PC-3 (cell line): ENCODE results near the gene ASXL1. TPM values are rescaled to one million over a fixed set of nuclear protein-coding genes. Genes with fewer than 3 reads are reported as not detected.

Source experiments
- ATAC-seq: fragments of 200-7000 bp; cut with Tn5 transposase; 2 replicates; pipeline ENCODE4 v1.9.1; 2020; ENCODE audit warnings: mild to moderate bottlenecking, moderate library complexity
- BruUV-seq: library from RNA; stranded (reverse); fragments of 400-500 nt; replicated peaks from 2 replicates; lab custom pipeline; 2021; lab: Mats Ljungman, UMichigan
- CTCF ChIA-PET: fragments of 300-600 bp; sonication (Branson Sonifier 250); formaldehyde crosslinking; loops from one replicate; lab custom pipeline; 2022; ENCODE audit warnings: antibody characterized with exemption; lab: Charles Lee
- POLR2A ChIA-PET: fragments of 300-600 bp; sonication (Branson Sonifier 250); formaldehyde crosslinking; loops from one replicate; lab custom pipeline; 2022; ENCODE audit warnings: antibody characterized with exemption; ENCODE audit not compliant: unreplicated experiment; lab: Charles Lee
- DNase-seq: peaks from one replicate; pipeline ENCODE4 v3.0.0-alpha.2; 2015
- H2AFZ ChIP-seq: fragments of 300-600 bp; sonication (generic); 2 replicates; pipeline ENCODE4 v1.6.0; 2016; ENCODE audit warnings: antibody characterized with exemption, low read length
- H3F3A ChIP-seq: fragments of 300-600 bp; sonication (generic); one replicate; pipeline ENCODE4 v1.6.0; 2017; ENCODE audit warnings: antibody characterized with exemption, low read length, control low read depth, mild to moderate bottlenecking; ENCODE audit not compliant: unreplicated experiment
- H3K27ac ChIP-seq: fragments of 300-600 bp; sonication (generic); 2 replicates; pipeline ENCODE4 v1.5.1; 2016; ENCODE audit warnings: mild to moderate bottlenecking, low read length
- H3K27me3 ChIP-seq: fragments of 300-600 bp; sonication (generic); 2 replicates; pipeline ENCODE4 v1.6.1; 2016; ENCODE audit warnings: low read length, mixed read lengths
- H3K36me3 ChIP-seq: fragments of 300-600 bp; sonication (generic); 2 replicates; pipeline ENCODE4 v1.6.1; 2016; ENCODE audit warnings: low read depth, mixed run types, low read length, mixed read lengths
- H3K4me1 ChIP-seq: fragments of 300-600 bp; sonication (generic); 2 replicates; pipeline ENCODE4 v1.5.1; 2016; ENCODE audit warnings: low read length; ENCODE audit not compliant: insufficient read depth
- H3K4me2 ChIP-seq: fragments of 300-600 bp; sonication (generic); 2 replicates; pipeline ENCODE4 v1.6.0; 2016; ENCODE audit warnings: low read length
- H3K4me3 ChIP-seq: fragments of 300-600 bp; sonication (generic); 2 replicates; pipeline ENCODE4 v1.5.1; 2016; ENCODE audit warnings: mild to moderate bottlenecking, low read length, mixed read lengths
- H3K79me2 ChIP-seq: fragments of 300-600 bp; sonication (generic); 2 replicates; pipeline ENCODE4 v1.6.1; 2017; ENCODE audit warnings: low read length, mixed read lengths
- H3K9ac ChIP-seq: fragments of 300-600 bp; sonication (generic); 2 replicates; pipeline ENCODE4 v1.6.0; 2016; ENCODE audit warnings: mild to moderate bottlenecking, low read length
- H3K9me2 ChIP-seq: fragments of 300-600 bp; sonication (generic); replicated peaks from 2 replicates; pipeline ENCODE4 v1.6.1; 2016; ENCODE audit warnings: mixed run types, low read length, mixed read lengths
- H3K9me3 ChIP-seq: fragments of 300-600 bp; sonication (generic); 2 replicates; pipeline ENCODE4 v1.6.1; 2016; ENCODE audit warnings: low read length, mixed read lengths
- H4K20me1 ChIP-seq: fragments of 300-600 bp; sonication (generic); 2 replicates; pipeline ENCODE4 v1.6.1; 2016; ENCODE audit warnings: low read length, mixed read lengths
- CTCF ChIP-seq: fragments of 300-600 bp; sonication (generic); conservative IDR thresholded peaks from 2 replicates; pipeline ENCODE4 v1.5.1; 2017; ENCODE audit warnings: antibody characterized with exemption, low read depth, mild to moderate bottlenecking, low read length
- EZH2 ChIP-seq: fragments of 300-600 bp; sonication (generic); IDR thresholded peaks from one replicate; pipeline ENCODE4 v1.6.1; 2017; ENCODE audit warnings: antibody characterized with exemption, mild to moderate bottlenecking, low read length; ENCODE audit not compliant: unreplicated experiment
- EZH2phosphoT487 ChIP-seq: fragments of 300-600 bp; sonication (generic); IDR thresholded peaks from 2 replicates; pipeline ENCODE4 v1.6.1; 2018; ENCODE audit warnings: mild to moderate bottlenecking, antibody characterized with exemption, low read length, borderline replicate concordance
- intact Hi-C: fragments of 100-400 bp; cut with micrococcal nuclease; formaldehyde crosslinking; loops from 2 replicates; pipeline ENCODE4 v1.9.0; 2023
- total RNA-seq: library from RNA; depleted of rRNA; stranded (reverse); fragments of >200 nt; gene quantifications from 2 replicates; pipeline ENCODE4 v1.2.3, GENCODE V29; 2014

Gene ASXL1
- total RNA-seq, 1 experiment from 2014 or later = 42.8 TPM

- Histone ChIP-seq H3K9me2 (no peaks in the 10 kb centered on the region), H3K4me3 (no peak overlapping the region), H2AFZ (no peak overlapping the region), H3K79me2 (no peaks in the 10 kb centered on the region), H3F3A (no peaks in the 10 kb centered on the region), H3K4me2 (no peak overlapping the region), H4K20me1 (no peaks in the 10 kb centered on the region), H3K27me3 (no peaks in the 10 kb centered on the region), H3K9ac (no peak overlapping the region), H3K9me3 (no peaks in the 10 kb centered on the region), H3K4me1 (peaks cover 13% of the 10 kb centered on the region), H3K36me3 (peaks cover 23% of the 10 kb centered on the region), H3K27ac (no peak overlapping the region)
- TF ChIP-seq EZH2phosphoT487 (no peak), EZH2 (no peak), CTCF (no peak)
- ChIA-PET CTCF (no interaction called here), POLR2A (no interaction called here)
- no peak for DNase-seq
- intact Hi-C loops = loop anchor here (10.0 kb wide), 1 partner anchor 111 kb away; no protein-coding TSS in a partner anchor
- no peak for ATAC-seq
- no TSS peak for BruUV-seq
Observed at GRCh38 chr20:32333181-32333987, 24.7 kb upstream of the ASXL1 start.

DNA sequence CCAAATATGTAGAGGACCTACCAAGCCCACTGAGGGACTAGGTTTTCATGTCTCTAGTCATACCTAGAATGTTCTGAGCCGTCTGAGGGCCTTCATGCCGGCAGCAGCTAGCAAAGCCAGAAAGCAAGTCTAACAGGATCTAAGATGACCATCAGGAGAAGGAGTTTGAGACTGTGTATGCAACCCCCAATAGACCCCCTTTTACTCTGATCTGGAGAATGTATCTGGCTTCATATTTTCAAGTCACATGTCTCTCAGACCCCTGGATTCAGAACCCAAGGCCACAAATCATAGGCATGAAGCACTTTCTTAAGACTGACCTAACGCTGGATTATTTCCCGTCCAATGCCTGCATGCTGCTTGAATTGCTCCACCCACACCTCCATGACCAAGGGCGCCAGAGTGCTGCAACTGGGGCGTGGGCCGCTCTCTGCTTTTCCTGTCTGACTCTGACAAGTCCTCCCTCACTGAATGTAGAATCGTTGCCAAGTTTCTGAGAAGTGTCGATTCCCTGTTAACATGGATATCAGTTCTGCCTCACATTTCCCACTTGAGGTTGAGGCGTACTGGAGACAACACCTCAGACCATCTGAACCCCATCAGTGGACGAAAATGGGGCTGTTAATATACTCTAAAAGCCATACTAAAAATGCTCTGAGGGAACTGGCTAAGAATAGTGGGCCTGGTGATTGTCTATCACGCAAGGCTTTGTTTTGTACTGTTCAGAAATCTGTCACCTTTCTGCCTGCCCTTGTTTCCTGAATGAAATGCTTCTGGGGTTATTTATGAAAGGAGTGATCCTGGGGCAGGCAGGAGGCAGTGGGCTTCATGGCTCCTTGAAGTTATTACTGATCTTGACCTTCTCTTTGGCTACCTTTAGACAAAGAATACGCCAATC, 23.9 kb upstream of the ASXL1 start:
- no peak for DNase-seq
- CTCF ChIA-PET = no interaction called here
- intact Hi-C loops = loop anchor here (10.0 kb wide), 1 partner anchor 111 kb away; no protein-coding TSS in a partner anchor
- H3K4me3 ChIP-seq = no peak overlapping the region
- no peaks in the 10 kb centered on the region for H4K20me1 ChIP-seq
- H3K4me2 ChIP-seq = no peak overlapping the region
- BruUV-seq = TSS peak; percentile 20
- no peaks in the 10 kb centered on the region for H3K79me2 ChIP-seq
- no peaks in the 10 kb centered on the region for H3K9me2 ChIP-seq
- H3K27me3 ChIP-seq = no peaks in the 10 kb centered on the region
- ATAC-seq = no peak
- H3K27ac ChIP-seq = no peak overlapping the region
- no peaks in the 10 kb centered on the region for H3K9me3 ChIP-seq
- no peaks in the 10 kb centered on the region for H3F3A ChIP-seq
- peaks cover 13% of the 10 kb centered on the region for H3K4me1 ChIP-seq
- POLR2A ChIA-PET = no interaction called here
- H3K9ac ChIP-seq = no peak overlapping the region
- TF ChIP-seq CTCF (no peak), EZH2 (no peak), EZH2phosphoT487 (no peak)
- peaks cover 23% of the 10 kb centered on the region for H3K36me3 ChIP-seq
- H2AFZ ChIP-seq = no peak overlapping the region
